Measurements from ENCODE around the gene EPB42.
"Not testable (repeated sequence)": the region's sequence is repeated elsewhere in the genome, so short reads cannot be mapped to it uniquely, and the experiment has no call there.

Gene EPB42

DNA sequence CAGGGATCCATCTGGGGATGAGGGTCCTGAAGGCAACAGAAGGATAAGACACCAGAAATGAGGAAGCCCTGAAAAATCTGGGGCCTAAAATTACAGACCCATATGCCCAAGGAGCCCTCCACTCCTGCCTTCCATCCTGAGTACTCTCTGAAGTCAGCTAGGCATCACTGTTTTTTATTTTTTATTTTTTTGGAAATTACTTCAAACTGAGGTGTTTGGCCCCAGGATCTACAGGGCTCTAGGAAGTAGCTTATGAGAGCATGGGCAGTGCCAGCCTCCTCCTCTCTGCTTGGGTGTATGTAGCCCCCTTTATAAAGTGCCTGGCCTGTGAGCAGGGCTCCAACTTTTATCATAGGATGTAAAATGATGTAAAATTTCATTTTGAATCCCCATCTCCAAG is 7.9 kb downstream of the EPB42 start:
- no peak for DNase-seq (ENCODE audit: low read depth, low spot score)

DNA sequence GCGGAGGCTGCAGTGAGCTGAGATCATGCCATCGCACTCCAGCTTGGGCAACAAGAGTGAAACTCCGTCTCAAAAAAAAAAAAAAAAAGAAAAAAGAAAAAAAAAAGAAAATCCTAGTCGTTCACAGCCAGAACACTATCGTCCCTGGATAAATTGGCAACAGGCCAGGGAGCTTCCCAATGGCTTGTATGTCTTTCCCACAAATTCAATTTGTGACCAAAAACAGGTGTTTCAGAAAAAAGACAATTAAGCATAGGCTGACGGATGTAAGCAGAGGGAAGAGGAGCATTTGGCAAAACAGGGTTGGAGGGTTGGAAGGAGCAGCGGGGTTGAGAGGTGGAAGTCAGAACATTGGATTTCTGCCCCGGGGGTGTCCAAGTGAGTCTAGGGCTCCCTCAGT is 8.5 kb downstream of the EPB42 start:
- DNase-seq (ENCODE audit: low read depth, low spot score): no peak

DNA sequence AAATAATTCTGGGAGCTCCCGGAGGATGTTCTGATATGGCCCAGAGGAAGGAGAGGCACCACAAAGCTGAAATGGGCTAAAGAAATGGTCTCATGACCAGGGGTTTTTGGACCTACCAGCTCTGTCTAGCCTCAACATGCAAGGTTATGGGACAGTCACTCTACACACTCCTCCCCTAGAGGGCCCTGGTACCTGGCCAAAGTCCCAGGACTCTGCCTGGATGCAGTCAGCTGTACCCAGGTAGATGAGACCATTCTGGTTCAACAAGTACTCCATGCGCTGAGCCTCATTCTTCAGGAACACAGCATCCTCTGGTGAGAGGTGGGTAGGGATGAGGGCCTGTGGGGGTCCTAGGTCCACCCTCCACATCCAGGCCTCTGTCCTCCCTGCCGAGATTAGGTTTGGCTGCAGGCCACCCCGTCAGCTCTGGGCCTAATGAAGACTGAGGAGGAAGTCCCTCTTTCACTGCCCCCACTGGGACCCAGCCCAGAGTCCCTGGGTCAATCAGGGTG is 9.5 kb downstream of the EPB42 start:
- DNase-seq (ENCODE audit: low read depth, low spot score): no peak

DNA sequence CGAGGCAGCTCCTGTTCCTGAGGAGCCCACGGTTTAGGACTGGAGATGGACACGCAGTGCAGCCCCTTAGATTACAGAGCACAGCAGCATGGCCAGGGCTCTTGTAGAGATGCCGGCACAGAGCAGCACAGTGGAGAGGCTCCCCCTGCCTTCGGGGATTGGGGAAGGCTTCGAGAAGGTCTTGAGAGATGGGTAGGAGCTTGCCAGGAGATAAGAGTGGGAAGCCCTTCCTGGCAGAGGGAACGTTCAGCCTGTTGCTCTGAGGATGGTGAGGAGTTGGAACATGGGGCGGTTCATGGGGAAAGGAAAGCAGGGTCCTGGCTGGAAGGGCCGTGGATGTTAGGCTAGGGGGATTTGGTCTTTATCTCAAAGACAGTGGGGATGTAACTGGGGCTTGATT is 10.0 kb downstream of the EPB42 start:
- no peak for DNase-seq (ENCODE audit: low read depth, low spot score)

DNA sequence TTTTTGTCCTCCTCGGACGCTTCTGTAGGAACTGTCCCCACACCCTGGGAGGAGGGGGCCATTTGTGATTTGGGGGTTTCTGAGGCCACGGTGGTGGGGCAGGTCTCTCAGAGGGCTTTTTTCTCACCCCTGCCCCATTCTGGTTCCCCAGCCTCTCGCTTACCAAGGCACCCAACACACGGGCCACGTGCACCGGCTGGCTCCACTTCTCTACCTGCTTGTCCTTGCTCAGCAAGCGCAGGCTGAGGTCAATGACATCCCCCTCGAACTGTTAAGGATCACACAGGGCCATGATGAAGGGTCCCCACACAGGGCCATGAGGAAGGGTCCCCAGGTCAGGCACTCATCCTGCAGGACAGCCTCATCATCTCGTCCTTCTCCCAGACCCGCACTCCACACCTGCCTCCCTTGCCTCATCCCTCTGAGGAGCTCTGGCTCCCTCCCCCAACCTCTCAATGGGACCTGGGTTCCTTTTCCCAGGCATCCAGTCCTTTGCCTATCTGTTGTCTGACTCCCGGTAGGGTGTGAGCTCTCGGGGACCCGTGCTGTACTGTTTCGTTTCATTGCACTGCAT is 10.6 kb downstream of the EPB42 start:
- no peak for DNase-seq (ENCODE audit: low read depth, low spot score)

DNA sequence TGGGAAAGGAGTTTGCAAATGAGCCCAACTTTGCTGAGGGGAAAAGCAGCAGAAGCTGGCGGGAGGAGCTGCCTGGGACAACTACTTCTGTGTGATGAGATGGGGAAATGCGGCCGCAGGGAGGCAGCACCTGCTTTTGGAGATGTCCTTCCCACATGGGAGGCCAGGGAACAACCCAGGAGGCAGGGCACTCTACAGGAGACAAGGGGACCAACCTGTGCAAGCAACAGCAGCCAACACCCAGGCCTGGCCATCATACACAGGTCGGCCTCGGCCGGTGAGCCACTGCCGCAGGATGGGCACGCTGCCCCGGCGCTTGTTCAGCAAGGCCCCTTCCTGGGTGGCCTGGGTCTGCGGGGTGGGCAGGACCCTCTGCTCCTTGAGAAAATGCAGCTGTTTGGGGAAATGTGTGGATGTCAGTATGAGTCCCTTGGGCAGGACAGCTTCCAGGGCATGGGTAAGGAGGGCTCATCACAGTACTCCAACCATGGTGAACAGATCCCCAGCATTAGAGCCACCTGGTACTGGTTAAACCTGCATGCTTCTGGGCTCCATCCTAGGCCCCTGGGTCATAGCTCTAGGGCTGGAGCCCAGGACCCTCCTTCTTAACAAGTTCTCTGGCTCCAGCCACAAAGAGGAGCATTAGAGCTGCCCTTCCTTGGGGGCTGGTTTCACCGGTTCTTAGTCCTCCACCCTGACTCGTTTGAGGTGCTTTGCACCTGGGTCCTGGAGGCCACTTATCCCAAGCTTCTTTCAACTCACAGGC is 11.6 kb downstream of the EPB42 start:
- no peak for DNase-seq (ENCODE audit: low read depth, low spot score)

DNA sequence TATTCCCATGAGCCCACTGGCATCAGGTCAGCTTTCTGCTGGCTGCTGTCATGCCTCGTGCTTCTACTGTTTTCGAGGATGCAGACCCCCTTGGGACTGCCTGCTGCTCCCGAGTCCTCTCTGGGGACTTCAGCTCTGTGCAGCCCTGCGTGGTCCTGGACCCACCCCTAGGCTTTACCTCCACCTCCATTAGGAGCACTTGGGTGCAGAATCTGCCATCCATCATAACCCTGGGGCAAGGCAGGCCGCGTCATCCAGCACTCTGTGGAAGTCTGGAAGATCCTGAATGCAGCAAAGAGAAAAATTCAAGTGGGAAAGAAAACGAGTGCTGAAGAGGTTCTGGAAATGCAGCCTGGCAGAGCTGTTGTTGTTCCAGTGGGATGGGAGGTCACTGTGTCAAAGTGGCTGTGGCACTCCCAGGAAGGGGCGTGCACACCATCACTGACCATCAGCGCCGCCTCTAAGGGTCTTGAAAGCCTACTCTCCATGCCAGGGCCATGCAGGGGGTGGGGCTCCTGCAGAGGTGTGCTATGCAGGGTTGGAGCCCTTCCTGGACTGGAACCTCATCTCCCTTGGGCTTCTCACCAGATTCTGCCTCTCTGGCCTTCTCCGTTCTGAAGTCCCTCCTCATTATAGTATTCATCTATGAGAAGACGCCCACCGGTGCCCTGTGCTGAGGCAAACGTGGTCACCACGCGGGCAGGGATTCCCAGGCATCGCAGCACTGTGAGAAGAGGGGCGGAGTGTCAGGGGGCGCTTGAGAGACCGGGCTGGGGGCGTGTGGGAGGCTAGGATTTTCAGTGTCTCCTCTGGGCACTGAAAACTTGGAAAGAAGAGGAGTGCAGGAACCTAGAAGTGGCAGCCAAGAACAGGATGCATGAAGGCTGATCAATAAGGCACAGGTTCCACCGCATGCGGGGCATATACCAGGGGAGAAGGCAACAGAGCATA is 12.5 kb downstream of the EPB42 start:
- no peak for DNase-seq (ENCODE audit: low read depth, low spot score)

DNA sequence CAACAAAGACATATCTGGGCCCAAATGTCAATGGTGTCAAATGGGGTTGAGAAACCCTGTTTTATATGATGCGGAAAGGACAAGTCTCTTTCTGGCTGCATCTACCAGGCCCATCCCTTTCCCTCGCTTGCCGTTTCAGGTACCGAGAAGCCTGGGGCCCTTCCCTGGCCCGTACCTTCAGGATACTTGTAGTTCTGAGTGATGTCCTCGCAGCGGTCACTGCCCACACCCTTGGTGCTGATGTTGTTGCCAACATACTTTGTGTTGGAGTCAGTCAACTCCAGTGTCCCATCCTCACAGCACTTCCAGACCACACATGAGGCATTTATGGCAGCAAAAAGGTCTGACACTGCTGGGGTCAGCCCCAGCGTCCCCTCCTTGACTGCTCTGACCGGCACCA is 13.8 kb downstream of the EPB42 start:
- DNase-seq (ENCODE audit: low read depth, low spot score): no peak

DNA sequence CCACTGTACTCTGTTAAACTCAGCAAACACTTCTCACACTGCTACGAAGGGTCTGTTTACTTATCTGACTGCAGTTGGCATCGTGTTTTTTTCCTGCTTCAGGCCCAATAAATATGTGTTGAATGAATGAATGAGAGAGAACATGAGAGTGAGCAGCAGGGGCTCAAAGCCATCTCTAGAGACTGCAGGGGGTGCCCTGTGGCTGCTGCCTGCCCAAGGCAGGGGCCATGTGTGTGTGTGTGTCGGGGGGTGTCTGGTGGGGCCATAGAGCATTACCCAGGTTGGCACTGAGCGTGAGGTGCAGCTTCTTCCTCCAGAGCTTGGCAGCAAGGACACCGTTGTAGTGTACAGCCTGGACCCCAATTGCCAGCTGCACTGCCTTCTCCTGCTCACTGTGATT is 14.8 kb downstream of the EPB42 start:
- no peak for DNase-seq (ENCODE audit: low read depth, low spot score)

DNA sequence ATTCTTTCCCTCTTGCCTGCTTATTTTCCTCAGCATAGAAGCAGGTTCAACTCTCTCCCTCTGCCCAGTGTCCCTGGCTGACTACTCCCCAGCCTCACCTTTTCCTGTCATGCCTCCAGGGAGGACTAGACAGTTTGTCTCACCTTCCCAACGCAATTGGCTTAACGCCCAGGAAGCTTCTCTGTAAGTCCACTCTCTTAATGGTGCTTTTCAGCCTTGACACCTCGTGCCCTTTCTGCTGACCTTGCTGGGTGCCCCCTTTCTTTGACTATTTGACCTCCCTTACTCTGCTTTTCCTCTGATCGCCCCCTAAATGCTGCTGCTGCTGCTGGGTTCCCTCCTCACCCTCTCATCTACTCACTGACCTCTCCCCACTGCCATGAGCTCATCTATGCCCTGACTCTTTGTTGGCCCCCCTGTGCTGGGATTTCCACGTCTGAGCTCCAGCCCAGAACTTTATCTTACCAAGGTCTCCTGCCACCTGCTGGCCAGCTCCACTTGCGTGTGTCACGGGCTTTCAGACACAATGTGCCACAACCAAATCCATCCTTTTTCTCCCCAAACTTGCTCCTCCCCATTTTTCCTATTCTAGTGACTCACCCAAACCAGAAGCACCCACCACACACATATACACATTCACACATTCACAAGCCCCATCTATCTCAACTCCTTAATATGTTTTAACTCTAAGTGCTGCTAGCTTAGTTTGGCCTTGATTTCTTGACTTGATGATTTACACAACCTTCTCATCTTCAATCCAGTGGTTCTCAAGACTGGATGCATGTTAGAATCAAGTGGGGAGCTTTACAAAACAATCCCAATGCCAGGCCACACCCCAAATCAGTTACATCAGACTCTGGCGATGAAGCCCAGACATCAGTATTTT is 16.6 kb downstream of the EPB42 start:
- DNase-seq (ENCODE audit: low read depth, low spot score): no peak

DNA sequence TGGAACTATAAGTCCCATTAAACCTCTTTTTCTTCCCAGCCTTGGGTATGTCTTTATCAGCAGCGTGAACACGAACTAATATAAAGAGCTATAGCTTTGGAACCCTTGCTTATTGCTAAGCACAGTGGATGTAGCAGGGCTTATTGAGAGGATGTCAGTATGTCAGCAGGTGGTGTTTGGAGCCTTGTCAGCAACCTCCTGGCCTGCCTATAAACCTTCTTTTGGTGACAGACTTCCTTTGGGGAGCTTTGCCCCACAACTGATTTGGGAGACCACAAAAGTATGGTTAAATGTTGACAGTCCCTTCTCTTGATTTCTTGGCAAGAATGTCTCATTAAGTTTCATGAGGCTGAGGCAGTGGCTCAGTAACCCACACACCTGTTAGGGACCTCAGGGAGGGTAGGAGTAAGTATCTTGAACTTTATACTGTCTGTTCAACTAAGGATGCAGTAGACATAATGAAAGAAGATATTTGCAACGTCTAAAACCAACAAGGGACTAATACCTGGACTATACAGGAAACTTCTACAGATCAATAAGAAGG is 20.8 kb downstream of the EPB42 start:
- DNase-seq (ENCODE audit: low read depth, low spot score): no peak

DNA sequence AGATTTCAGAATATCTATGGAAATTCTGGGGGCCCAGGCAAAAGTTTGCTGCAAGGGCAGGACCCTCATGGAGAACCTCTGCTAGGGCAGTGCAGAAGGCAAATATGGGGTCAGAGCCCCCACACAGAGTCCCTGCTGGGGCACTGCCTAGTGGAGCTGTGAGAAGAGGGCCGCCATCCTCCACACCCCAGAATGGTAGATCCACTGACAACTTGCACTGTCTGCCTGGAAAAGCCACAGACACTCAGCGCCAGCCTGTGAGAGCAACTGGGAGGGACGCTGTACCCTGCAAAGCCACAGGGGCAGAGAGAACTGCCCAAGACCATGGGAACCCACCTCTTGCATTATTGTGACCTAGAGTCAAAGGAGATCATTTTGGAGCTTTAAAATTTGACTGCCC is 21.8 kb downstream of the EPB42 start:
- DNase-seq (ENCODE audit: low read depth, low spot score): no peak

DNA sequence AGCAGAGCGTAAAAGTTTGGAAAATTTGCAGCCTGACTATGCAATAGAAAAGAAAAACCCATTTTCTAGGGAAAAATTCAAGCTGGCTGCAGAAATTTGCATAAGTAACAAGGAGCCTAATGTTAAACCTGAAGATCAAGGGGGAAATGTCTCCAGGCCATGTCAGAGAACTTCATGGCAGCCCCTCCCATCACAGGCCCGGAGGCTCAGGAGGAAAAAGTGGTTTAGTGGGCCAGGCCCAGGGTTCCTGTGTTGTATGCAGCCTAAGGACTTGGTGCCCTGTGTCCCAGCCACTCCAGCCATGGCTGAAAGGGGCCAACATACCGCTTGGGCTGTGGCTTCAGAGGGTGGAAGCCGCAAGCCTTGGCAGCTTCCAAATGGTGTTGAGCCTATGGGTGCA is 22.3 kb downstream of the EPB42 start:
- not testable (repeated sequence) for DNase-seq (ENCODE audit: low read depth, low spot score)

DNA sequence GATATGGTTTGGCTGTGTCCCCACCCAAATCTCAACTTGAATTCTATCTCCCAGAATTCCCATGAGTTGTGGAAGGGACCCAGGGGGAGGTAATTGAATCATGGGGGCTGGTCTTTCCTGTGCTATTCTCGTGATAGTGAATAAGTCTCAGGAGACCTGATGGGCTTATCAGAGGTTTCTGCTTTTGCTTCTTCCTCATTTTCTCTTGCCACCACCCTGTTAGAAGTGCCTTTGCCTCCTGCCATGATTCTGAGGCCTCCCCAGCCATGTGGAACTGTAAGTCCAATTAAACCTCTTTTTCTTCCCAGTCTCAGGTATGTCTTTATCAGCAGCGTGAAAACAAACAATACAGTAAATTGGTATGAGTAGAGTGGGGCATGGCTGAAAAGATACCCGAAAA is 23.0 kb downstream of the EPB42 start:
- DNase-seq (ENCODE audit: low read depth, low spot score): not testable (repeated sequence)

DNA sequence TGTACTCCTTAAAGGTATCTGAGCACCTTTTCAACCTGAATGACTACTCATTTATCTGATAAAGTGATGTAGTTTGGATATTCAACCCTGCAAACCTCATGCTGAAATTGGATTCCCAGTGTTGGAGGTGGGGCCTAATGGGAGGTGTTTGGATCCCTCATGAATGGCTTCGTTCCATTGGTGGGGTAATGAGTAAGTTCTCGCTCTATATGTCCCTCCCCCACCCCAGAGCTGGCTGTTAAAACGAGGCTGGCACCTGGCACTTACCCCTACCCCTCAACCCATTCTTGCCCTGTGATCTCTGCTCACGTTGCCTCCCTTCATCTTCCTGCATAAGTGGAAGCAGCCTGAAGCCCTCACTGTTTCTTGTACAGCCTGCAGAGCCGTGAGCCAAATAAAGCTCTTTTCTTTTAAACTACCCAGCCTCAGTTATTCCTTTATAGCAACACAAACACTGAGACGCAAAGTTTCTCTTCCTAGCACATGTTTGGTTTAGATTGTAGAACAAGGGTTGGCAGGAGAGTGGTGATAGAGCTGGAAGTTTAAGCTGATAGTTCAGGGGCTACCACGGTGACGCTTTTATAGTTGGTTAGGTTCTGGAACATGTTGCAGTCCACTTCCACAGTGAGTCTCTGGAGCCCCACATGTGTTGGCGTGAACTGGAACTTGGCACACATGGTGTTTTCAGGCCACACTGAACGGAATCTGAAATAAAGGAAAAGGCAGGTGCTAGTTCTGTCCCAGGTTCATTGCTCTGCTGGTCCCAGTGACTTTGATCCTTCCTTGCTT is 23.9 kb downstream of the EPB42 start:
- no peak for DNase-seq (ENCODE audit: low read depth, low spot score)

DNA sequence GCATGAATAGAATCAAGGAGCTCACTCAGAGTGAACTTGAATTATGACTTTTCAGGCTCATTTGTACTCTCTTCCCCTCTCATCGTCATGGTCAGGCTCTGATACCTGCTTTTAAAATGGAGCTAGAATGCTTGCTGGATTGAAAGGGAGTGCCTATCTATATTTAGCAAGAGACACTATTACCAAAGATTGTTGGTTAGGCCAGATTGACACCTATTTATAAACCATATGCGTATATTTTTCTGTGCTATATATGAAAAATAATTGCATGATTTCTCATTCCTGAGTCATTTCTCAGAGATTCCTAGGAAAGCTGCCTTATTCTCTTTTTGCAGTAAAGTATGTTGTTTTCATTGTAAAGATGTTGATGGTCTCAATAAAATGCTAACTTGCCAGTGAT is 26.0 kb downstream of the EPB42 start:
- no peak for DNase-seq (ENCODE audit: low read depth, low spot score)

DNA sequence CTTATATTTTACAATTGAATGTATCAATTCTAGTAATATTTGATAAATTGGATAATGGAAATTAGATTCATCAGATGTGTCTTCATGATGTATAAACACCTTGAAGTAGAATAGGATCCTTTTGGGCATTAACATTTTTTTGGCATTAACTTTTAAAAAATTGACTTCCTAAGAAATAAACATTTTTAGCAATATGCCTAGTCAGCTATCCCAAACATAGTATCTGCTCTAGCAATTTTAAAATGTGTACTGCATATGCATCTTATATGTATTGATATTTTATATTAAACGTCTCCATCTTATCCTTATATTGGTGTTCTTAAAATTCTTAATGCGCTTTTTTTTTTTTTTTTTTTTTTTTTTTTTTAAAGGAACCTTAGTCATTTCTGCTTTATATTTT is 27.1 kb downstream of the EPB42 start:
- DNase-seq (ENCODE audit: low read depth, low spot score): no peak

DNA sequence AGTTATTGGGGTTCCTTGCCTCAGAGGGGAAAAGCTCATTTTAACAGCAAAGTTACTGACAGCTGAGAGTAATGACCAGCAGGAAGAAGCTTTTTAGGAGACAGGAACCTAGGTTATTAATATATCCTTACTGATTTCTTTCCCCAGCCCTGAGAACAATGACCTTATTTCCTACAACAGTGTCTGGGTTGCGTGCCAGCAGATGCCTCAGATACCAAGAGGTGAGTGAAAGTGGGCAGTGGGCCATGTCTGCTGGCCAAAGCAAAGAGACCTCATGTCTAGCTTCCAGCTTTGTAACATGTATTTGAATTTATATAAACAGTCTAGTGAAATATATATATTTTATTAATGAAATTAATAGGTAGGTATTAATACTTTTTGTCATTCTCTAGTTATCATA is 30.6 kb downstream of the EPB42 start:
- no peak for DNase-seq (ENCODE audit: low read depth, low spot score)

DNA sequence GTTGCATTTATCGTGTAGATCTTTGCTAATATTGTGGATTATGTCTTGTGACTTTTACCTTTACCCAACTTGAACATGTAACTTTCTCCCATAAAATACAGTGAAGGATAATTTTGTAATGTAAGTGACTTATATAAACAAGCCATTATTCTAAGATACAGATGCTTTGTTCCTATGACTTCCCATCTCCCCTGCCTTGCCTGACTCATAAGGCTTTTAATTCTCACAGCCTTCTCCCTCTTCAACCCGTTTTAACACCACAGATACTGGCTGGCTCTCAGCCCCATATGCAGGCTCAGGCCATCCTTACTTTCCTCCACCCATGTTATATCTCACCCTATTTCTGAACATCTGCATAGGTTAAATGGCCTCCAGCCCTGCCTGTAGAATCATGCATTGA is 31.5 kb downstream of the EPB42 start:
- no peak for DNase-seq (ENCODE audit: low read depth, low spot score)

DNA sequence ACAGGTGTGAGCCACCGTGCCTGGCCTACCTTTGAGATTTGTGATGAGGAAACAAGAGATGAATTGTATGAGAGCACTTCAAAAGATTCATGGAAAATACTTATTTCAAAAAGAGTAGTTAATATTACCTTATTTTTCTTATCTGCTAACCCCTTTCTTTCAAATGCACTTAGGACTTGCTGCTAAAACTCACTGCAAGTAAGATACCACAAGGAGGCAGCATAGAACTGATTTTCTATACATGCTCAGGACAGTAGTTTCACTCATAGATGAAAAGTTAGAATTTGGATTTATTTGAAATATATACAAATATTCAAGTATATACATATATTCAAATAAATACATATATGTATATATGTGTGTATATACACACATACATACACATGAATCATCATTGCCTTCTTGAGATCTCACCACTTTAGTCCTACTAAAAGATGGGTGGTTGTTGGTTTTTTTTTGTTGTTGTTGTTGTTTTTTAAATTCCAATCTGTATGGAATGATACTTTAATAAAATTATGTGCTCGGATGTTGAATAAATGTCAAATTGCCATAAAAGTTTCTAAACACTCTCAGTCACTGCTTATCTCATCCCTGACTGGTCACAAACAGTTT is 33.2 kb downstream of the EPB42 start:
- DNase-seq (ENCODE audit: low read depth, low spot score): no peak

Measured in brain pericyte (primary cell).